Pancreas (tissue), 10 donors: Measurements from ENCODE around the gene SMIM7. TPM values are rescaled to one million over a fixed set of nuclear protein-coding genes. Genes with fewer than 3 reads are reported as not detected.

Source experiments
- ATAC-seq, 4 donors: fragments of 200-7000 bp; cut with Tn5 transposase; one replicate each; pipeline versions ENCODE4 v1.8.0 to v1.9.1; 2020; ENCODE audit warnings: mild to moderate bottlenecking in 4 of 4, moderate library complexity in 4 of 4
- DNase-seq, 6 donors: peaks; one replicate each; pipeline ENCODE4 v3.0.0-alpha.2; 2020
- FAIRE-seq: peaks from 2 replicates; lab custom pipeline; 2012; peaks lifted over from hg19 to GRCh38; lab: Jason Lieb, UNC
- H3K27ac ChIP-seq, 4 donors: fragments of 200-600 bp; sonication (generic); 1 replicate in 3 of 4; 2 replicates in 1 of 4; pipeline versions ENCODE4 v1.5.0 to v1.8.0; 2020
- H3K27me3 ChIP-seq, 4 donors: fragments of 200-600 bp; one replicate each; pipeline ENCODE4 v1.8.0; 2021
- H3K36me3 ChIP-seq, 3 donors: fragments of 200-600 bp; sonication (generic) in 1 of 3; one replicate each; pipeline versions ENCODE4 v1.5.0 to v1.8.0; 2020 to 2021
- H3K4me1 ChIP-seq, 3 donors: fragments of 200-600 bp; one replicate each; pipeline ENCODE4 v1.8.0; 2021
- H3K4me3 ChIP-seq, 4 donors: fragments of 200-600 bp; sonication (generic) in 2 of 4; one replicate each; pipeline versions ENCODE4 v1.5.0 to v1.8.0; 2020 to 2021
- H3K9me3 ChIP-seq, 4 donors: fragments of 200-600 bp; one replicate each; pipeline ENCODE4 v1.8.0; 2021
- WGBS, 2 donors: extraction: QIAGEN DNeasy Blood & Tissue Kit; methylation state at CpG; one replicate each; pipeline ENCODE4 v1.1.7; 2013; 5-methylcytosine and 5-hydroxymethylcytosine counted together
- intact Hi-C, 3 donors: fragments of 100-400 bp; cut with DNase I; formaldehyde crosslinking; loops; one replicate each; pipeline versions ENCODE4 v1.11.1 to v1.14.2; 2022
- polyA plus RNA-seq, 2 donors: library from polyadenylated mRNA; stranded (reverse); fragments of 200-250 nt; gene quantifications; one replicate each; pipeline ENCODE4 v1.2.3, GENCODE V29; 2013
- total RNA-seq, 6 donors: library from RNA; stranded (reverse); fragmentation: NEBNext Ultra II Directional in 4 of 6; extraction: Animal tissue kit (Norgen Biotek cat#: 25700) in 4 of 6; gene quantifications; one replicate each; pipeline versions ENCODE4 v1.2.1 to v1.2.4, GENCODE V29; 2021 to 2023
- TF ChIP-seq, protein P1 (sequence below), 4 donors: fragments of 200-600 bp; sonication (generic) in 3 of 4; IDR thresholded peaks; one replicate each; pipeline versions ENCODE4 v1.5.0 to v1.8.0; 2021; ENCODE audit warnings: antibody characterized with exemption in 4 of 4
- donor health status: healthy with polysubstance abuse.
- donor health status: DM: no; HTN: no; CAD: no; lungs with moderate emphysema.
- donor health status: DM: no; HTN: no; CAD: no.
- donor health status: control.
- donor health status: control.
- donor health status: Bipolar disorder and iron deficiency.
- donor health status: DM: yes; HTN: yes; CAD: no.
- donor health status: DM: no; HTN: no; CAD: no.
- donor health status: DM: no; HTN: no; CAD: no.
- donor health status: DM: yes; HTN: yes; CAD: no.

SMIM7 gene
- total RNA-seq (10 to 100 TPM; 34.1 to 56.1 (median 43.7) TPM), polyA plus RNA-seq (10 to 100 TPM; 49.3 to 77.8 TPM)

DNA sequence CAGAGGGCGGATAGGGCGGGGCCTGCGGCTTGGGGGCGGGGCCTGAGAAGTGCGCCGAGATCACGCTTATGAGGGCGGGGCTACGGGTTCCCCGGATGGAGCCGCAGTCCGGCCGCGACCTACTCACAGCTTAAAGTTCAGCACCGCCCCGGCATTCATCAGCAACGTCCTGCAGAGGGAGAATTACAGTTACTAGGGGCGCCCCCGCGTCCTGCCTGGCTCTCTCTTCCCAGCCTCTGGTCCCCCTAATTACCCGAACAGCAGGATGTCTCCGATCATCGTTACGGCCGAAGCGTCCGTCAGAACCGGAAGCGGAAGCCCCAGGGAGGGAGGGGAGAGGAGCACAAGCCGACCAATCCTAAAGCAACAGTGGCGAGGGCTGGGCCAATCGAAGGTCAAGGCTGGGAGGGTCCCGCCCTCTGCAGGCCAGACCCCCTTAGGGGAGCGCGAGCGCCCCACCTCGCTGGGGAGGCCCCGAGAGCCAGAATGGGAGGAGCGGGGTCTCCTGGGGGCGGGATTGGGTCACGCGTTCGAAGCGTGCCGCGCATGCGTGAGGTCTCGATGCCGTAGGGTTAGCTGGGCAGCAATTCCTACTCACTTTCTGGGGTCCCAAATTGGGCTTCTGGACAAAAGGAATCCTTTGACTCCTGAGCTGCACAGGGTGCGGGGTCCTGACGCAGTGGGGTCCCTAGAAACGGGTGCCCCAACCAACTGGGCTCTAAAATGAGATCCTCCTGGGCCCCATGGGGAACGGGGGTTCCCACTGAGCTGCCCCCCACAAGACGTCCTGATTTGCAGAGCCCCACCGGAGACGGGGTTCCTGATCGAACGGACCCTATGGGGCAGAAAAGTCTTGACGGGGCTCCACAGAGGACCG is at the start of gene SMIM7:
Gene SMIM7 (minus strand): TSS at position 313 of the 877 bp plus-strand sequence. CDS start 34 bp downstream, at position 279.
- DNase-seq, result peak; percentile 97 to 100 (median 99)
- intact Hi-C loops, result no loop called here
- TF ChIP-seq, protein P1, sequence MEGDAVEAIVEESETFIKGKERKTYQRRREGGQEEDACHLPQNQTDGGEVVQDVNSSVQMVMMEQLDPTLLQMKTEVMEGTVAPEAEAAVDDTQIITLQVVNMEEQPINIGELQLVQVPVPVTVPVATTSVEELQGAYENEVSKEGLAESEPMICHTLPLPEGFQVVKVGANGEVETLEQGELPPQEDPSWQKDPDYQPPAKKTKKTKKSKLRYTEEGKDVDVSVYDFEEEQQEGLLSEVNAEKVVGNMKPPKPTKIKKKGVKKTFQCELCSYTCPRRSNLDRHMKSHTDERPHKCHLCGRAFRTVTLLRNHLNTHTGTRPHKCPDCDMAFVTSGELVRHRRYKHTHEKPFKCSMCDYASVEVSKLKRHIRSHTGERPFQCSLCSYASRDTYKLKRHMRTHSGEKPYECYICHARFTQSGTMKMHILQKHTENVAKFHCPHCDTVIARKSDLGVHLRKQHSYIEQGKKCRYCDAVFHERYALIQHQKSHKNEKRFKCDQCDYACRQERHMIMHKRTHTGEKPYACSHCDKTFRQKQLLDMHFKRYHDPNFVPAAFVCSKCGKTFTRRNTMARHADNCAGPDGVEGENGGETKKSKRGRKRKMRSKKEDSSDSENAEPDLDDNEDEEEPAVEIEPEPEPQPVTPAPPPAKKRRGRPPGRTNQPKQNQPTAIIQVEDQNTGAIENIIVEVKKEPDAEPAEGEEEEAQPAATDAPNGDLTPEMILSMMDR (IDR thresholded peaks at IDR 0.05), result no peak
- peaks cover 3 to 9% (median 7%) of the 10 kb centered on the region in 3 donors for H3K36me3 ChIP-seq
- H3K27me3 ChIP-seq, result no peaks in the 10 kb centered on the region
- ATAC-seq, result peak; percentile 95 to 98 (median 96)
- no peak for FAIRE-seq
- H3K9me3 ChIP-seq, result no peaks in the 10 kb centered on the region
- peaks cover 6 to 12% (median 10%) of the 10 kb centered on the region in 3 donors for H3K4me1 ChIP-seq
- peak within 1 kb of the TSS; percentile 37 to 86 (median 67) for H3K27ac ChIP-seq
- 1% methylated on average over 55 to 60 of the region's 60 CpGs for WGBS, 2 donors
- H3K4me3 ChIP-seq, result peak within 1 kb of the TSS; percentile 63 to 83 (median 67)

DNA sequence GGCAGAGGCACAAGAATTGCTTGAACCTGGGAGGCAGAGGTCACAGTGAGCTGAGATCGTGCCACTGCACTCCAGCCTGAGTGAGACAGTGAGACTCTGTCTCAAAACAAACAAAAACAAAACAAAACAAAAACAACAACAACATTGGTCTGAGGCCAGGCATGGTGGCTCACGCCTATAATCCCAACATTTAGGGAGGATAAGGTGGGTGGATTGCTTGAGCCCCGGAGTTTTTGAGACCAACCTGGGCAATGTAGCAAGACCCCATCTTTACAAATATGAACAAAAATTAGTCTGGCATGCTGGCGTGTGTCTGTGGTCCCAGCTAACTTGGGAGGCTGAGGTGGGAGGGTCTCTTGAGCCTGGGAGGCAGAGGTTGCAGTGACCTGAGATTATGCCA is 43.7 kb upstream of the SMIM7 start:
- Histone ChIP-seq H3K27ac (no peak overlapping the region), H3K4me1 (no peaks in the 10 kb centered on the region), H3K4me3 (no peak overlapping the region), H3K36me3 (no peaks in the 10 kb centered on the region), H3K27me3 (no peaks in the 10 kb centered on the region), H3K9me3 (no peaks in the 10 kb centered on the region)
- TF ChIP-seq, protein P1 (IDR thresholded peaks at IDR 0.05), result no peak
- ATAC-seq (no peak), DNase-seq (no peak), FAIRE-seq (no peak)
- intact Hi-C loops, result no loop called here
- WGBS, 2 donors, result 60 to 69% methylated on average over 4 of the region's 4 CpGs

GRCh38 chr19:16702123-16702522 is 42.2 kb upstream of the SMIM7 start:
- no peak for ATAC-seq
- Histone ChIP-seq H3K36me3 (no peaks in the 10 kb centered on the region), H3K4me3 (no peak overlapping the region), H3K9me3 (no peaks in the 10 kb centered on the region), H3K4me1 (no peaks in the 10 kb centered on the region), H3K27me3 (no peaks in the 10 kb centered on the region), H3K27ac (no peak overlapping the region)
- 73% methylated on average over 6 of the region's 6 CpGs for WGBS, 2 donors
- no peak for FAIRE-seq
- TF ChIP-seq, protein P1 (IDR thresholded peaks at IDR 0.05), result no peak
- no peak for DNase-seq
- intact Hi-C loops, result no loop called here

DNA sequence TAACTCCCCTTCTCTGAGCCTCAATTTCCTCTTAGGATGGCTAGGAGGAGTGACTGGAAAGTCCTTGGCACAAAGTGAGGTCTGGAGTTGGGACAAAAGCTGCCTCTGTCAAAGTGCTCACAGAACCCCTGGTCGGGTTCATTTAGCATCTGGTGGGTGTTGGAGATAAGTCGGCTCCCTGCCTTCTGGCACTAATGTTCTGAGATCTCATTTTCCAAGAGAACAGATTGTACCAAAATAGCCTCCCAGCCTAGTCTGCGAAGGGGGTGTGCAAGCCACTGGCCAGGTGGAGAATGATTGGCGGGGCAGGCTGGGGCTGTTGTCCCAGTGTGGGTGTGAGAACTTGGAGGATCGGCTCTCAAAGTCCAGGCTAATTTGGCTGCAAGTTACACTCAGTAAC is 39.0 kb upstream of the SMIM7 start:
- Histone ChIP-seq H3K9me3 (no peaks in the 10 kb centered on the region), H3K4me1 (no peaks in the 10 kb centered on the region), H3K27ac (no peak overlapping the region), H3K4me3 (no peak overlapping the region), H3K27me3 (no peaks in the 10 kb centered on the region), H3K36me3 (no peaks in the 10 kb centered on the region)
- FAIRE-seq, result no peak
- peak in 1 of 4 donors; percentile 22 for ATAC-seq
- TF ChIP-seq, protein P1 (IDR thresholded peaks at IDR 0.05), result no peak
- no peak for DNase-seq
- WGBS, 2 donors, result 39 to 55% methylated on average over 5 of the region's 5 CpGs
- intact Hi-C loops, result no loop called here

DNA sequence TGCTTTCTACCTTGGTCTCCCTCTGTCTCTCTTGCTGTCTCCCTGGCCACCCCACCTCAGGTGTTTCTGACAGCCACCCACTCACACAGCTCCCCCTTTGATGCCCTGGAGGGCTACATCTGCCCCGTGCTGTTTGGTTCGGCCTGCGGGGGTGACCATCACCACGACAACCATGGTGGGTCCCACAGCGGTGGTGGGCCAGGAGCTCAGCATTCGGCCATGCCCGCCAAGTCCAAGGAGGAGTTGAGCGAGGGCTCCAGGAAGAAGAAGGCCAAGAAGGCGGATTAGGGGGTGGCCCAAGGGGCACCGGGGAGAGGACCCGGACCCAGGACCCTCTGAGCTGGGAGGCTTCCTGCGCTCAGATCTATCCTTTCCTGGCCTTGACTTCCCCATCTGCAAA is 28.1 kb upstream of the SMIM7 start:
- DNase-seq, result peak in 1 of 6 donors; percentile 45
- Histone ChIP-seq H3K9me3 (no peaks in the 10 kb centered on the region), H3K36me3 (no peaks in the 10 kb centered on the region), H3K27ac (no peak overlapping the region), H3K4me3 (no peak overlapping the region), H3K4me1 (no peaks in the 10 kb centered on the region), H3K27me3 (no peaks in the 10 kb centered on the region)
- ATAC-seq, result no peak
- intact Hi-C loops, result no loop called here
- TF ChIP-seq, protein P1 (IDR thresholded peaks at IDR 0.05), result no peak
- no peak for FAIRE-seq
- WGBS, 2 donors, result 86 to 92% methylated on average over 12 of the region's 12 CpGs
